Occipital lobe (tissue), 2 donors: ENCODE results near the gene HSD3B7. TPM values are rescaled to one million over a fixed set of nuclear protein-coding genes. Genes with fewer than 3 reads are reported as not detected.

Experiments used
- DNase-seq: peaks from one replicate; lab custom pipeline; 2025; lab: John Stamatoyannopoulos, UW
- total RNA-seq: library from RNA; depleted of rRNA; stranded (reverse); fragments of >200 nt; gene quantifications from one replicate; pipeline ENCODE4 v1.2.3, GENCODE V29; 2014

The HSD3B7 gene
- total RNA-seq, 1 donor from 2014 or later = 2.5 TPM

DNA sequence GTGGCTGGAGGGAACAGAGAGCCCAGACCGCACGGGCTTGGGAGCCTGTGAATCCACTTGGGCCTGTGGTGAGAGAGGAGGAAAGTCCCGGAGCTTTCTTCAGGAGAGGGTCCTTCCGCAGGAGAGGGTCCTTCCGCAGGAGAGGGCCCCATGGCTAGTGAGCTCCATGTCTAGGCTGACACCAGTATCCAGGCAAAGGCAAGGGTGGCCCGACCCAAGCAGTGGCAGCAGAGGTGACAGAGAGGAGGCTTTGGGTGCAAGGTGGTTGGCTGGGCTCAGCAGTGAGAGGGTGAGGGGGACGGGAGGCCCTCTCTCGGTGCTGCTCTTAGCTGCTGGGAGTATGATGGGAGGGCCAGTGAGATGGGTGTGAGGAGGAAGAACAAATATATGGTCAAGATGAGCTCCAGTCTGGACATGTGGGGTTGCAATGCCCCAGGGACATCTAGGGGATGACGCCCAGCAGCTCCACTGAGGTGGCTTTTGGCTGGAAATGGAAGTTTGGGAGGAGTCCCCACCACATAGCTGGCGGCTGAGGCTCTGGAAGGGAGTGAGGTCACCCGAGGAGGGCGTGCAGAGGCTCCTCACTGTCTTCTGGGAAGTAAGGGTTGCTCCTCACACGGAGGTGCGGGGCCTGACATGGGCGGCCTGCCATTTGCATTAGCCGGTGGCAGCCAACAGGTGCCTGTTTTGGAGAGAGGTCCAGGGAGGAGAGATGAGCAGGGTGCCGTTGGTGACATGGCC, 2.3 kb upstream of the HSD3B7 start:
- DNase-seq = no peak

DNA sequence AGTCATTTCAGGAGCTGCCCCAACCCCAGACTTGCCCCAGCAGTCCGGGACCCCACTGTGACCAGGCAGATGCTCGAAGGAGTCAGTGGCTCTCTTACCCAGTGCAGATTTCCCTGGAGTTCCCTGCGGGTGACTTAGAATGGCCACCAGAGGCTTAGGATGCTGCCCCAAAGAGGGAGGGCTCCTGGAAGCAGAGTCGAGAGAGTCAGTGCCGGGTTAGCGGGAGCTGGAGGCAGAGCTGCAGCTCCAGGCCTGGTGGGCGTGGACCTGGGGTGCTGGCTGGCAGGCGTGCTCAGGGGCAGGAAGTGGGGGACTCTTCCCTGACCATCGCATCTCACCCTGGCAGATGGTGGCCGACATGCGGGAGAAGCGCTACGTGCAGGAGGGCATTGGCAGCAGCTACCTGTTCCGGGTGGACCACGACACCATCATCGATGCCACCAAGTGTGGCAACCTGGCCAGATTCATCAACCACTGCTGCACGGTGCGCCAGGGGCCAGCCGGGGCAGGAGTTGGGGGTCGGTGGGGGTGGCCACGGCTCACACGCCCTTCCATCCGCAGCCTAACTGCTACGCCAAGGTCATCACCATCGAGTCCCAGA, 1.6 kb upstream of the HSD3B7 start:
- no peak for DNase-seq

DNA sequence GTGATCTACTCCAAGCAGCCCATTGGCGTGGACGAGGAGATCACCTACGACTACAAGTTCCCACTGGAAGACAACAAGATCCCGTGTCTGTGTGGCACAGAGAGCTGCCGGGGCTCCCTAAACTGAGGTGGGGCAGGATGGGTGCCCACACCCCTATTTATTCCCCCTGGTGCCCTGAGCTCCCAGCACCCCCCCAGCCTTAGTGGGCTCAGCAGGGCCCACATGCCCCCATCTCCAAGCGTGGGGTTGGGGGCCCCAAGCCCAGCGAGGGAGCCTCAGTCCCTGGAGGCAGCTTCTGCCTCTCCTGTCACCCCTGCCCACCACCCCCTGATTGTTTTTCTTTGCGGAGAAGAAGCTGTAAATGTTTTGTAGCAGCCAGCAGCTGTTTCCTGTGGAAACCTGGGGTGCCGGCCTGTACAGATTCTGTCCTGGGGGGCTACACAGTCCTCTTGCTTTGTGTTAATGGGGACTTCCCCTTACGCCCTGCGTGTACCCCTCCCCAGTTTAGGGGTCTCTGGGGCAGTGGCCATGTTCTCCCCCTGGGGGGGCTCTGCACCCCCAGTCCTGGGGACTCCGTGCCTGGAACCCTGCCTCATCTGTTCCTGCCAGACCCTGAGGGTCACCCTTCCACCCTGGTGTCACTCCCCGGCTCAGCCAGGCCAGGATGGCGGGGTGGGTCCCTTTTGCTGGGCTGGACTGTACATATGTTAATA, 953 bp upstream of the HSD3B7 start:
- no peak for DNase-seq

DNA sequence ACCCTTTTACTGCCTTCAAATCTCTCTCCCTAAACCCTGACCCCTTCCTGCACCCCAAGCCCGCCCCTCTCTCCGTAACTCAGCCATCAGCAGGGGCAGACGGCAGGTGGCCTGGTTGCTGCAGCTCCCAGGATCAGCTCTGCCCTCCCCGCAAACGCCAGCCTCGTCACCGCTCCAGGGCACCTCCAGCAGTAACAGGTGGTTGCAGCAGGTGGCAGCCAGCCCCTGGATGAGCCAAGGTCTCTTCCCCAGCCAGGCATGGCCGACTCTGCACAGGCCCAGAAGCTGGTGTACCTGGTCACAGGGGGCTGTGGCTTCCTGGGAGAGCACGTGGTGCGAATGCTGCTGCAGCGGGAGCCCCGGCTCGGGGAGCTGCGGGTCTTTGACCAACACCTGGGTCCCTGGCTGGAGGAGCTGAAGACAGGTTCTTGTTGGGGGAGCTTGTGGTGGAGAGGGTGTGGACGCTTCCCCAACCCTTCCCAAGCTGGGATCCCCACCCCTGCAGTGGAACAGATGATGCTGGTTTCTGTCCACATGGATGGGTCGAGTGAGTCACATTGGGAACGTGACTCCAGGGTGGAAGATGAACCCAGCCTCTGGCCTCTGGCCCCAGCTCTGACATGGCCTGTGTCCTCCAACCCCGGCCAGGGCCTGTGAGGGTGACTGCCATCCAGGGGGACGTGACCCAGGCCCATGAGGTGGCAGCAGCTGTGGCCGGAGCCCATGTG, 558 bp downstream of the HSD3B7 start:
- DNase-seq = no peak

DNA sequence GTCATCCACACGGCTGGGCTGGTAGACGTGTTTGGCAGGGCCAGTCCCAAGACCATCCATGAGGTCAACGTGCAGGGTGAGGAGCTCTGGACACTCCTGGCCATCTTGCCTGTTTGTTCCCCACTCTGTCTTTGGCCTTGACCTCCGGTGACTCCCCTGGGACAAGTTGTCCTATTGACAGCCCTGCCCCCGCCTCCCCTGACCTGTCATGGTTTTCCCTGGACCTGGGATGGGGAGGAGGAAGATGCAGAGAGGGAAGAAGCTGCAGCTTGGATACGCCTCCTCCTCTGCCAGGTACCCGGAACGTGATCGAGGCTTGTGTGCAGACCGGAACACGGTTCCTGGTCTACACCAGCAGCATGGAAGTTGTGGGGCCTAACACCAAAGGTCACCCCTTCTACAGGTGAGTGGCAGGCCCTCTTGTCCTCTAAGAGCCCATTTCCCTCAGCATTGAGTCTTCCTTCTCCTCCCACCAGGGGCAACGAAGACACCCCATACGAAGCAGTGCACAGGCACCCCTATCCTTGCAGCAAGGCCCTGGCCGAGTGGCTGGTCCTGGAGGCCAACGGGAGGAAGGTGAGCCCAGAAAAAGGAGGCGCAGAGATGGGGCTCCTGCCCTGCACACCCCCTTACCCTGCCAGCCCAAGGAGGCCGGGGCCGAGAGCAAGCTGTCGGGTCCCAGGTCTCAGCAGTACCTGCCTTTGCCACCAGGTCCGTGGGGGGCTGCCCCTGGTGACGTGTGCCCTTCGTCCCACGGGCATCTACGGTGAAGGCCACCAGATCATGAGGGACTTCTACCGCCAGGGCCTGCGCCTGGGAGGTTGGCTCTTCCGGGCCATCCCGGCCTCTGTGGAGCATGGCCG, 1.4 kb downstream of the HSD3B7 start:
- no peak for DNase-seq

DNA sequence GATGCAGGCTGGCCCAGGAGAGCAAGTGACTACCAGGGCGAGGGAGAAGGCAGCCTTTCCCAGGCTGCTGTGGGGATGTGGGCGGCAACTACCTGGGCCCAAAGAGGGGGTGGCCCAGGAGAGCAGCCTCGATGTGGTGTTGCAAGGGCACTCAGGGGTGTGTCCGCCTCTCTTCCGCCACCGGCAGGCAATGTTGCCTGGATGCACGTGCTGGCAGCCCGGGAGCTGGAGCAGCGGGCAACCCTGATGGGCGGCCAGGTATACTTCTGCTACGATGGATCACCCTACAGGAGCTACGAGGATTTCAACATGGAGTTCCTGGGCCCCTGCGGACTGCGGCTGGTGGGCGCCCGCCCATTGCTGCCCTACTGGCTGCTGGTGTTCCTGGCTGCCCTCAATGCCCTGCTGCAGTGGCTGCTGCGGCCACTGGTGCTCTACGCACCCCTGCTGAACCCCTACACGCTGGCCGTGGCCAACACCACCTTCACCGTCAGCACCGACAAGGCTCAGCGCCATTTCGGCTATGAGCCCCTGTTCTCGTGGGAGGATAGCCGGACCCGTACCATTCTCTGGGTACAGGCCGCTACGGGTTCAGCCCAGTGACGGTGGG, 2.7 kb downstream of the HSD3B7 start:
- no peak for DNase-seq

DNA sequence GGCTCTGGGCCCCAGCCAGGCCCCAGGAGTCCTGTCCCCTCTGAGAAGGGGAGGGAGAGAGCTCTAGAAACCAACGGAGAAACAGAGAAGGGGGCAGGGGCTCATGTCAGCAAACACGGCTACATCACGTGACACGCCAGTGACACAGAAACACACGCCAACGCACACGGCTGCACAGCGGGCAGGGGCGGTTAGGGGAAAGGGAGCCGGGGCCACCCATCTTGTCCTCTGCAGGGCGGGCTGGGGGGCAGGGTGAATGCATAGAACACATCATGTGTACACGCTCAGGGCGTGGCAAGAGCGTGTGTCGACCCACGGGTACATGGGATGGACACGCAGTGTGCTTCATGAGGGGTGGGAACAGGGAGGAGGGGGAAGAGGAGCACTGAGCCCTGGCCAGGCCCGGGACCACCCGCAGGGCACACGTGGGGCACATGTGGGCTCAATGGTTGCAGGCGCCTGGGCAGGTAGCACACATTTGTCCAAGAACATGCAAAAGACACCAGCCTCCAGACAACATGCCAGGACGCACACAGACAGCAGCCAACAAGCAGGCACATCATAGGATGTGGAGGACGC, 4.6 kb downstream of the HSD3B7 start:
- DNase-seq = no peak

DNA sequence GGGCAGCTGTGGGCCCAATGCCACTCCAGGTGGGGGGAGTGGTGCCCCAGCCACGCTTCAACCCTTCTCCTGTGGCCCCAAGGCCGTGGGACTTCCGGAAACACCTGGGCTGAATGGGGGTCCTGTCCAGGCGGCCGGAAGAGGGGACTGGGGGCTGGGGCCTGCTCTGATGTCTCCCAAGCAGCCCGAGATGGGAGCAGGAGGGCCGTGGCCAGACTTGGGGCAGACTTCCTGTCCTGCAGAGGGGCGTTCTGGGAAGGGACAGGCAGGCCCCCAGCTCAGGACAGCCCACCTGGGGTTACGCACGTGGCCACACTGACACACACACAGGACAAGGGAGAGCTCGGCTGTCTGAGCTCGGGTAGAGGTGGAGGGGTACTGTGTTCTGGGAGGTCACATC, 5.1 kb downstream of the HSD3B7 start:
- DNase-seq = no peak

DNA sequence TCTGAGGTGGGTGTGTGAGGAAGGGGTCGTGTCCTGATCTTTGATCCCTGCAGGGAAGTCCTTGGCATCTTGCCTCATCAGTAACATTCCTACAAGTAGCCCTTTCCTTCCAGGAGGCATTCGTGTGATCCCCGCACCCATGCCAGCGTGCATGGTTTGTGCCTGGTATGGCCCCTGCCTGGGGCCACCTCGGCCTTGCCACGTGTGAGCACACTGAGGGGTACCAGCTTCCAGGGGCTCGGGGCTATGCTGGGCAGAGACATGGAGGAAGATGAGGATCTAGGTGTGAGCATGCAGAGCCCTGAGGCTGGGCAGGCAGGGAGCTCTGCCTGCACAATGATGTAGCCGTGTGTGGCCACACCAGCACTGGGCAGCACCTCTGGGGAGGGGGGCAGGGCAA, 6.0 kb downstream of the HSD3B7 start:
- no peak for DNase-seq

DNA sequence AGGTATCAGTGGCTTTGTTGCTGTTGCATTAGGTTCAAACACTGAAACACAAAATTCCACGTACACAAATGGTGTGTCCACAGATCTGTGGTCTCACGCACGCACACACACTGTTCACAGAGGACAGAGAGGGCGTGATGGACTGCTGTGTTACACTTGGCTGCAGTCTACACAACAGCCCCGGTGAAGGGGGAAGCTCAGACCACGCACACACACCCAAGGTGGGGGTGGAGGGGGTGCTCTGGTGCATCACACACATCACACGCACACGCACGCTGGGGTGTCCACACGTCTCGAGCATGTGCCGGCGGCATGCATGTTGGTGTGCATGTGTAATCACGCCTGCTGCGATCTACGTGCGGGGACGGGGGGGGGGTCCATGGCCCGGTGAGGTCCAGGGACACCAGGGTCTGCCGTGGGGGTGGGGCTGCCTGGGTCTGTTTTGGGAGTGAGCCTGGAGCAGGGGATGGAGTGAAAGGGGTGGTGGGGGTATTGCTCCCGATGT, 7.3 kb downstream of the HSD3B7 start:
- no peak for DNase-seq

DNA sequence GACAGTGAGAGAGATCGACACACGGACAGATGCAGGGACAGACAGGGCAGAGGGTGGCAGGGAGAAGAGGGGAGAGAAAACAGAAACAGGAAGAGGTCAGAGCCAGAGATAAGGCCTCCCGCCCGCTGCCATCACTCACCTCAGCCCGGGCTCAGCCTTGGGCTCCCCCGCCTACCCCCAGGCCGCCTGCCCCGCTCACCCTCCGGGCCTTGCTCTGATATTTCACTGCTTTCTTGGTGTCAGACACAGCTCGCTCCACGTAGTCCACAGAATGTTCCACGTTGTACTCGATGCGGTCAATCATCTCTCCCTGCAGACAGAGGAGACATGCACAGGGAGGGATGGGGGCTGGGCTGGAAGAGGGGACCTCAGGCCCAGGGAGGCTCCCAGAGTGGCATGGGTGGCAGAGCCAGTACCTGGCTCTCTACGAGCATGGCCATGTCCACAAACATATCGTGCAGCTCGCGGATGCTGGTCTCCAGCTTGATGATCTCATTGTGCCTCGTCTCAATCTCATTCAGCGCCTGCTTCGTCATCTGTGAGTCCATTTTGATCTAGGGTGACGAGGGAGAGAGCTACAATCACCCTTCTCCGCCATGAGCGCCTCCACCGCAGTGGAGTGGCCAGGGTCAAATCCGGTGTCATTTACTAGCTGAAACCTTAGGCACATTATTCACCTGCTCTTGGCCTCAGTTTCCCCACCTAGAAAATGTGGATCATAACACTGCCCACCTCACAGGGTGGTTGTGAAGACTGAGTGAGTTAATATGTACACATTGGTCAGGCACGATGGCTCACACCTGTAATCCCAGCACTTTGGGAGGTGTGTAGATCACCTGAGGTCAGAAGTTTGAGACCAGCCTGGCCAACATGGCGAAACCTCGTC, 8.2 kb downstream of the HSD3B7 start:
- no peak for DNase-seq

DNA sequence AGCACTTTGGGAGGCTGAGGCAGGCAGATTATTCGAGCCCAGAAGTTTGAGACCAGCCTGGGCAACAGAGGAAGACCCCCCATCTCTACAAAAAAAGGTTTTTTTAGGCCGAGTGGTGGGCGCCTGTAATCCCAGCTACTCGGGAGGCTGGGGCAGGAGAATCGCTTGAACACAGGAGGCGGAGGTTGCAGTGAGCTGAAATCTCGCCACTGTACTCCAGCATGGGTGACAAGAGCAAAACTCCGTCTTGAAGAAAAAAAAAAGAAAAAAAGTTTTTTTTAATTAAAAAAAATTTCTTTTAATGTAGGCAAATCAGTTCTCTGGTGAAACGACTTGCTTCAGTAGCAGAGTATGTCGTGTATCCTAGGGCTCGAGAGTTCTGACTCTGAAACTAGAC, 10.9 kb downstream of the HSD3B7 start:
- no peak for DNase-seq

DNA sequence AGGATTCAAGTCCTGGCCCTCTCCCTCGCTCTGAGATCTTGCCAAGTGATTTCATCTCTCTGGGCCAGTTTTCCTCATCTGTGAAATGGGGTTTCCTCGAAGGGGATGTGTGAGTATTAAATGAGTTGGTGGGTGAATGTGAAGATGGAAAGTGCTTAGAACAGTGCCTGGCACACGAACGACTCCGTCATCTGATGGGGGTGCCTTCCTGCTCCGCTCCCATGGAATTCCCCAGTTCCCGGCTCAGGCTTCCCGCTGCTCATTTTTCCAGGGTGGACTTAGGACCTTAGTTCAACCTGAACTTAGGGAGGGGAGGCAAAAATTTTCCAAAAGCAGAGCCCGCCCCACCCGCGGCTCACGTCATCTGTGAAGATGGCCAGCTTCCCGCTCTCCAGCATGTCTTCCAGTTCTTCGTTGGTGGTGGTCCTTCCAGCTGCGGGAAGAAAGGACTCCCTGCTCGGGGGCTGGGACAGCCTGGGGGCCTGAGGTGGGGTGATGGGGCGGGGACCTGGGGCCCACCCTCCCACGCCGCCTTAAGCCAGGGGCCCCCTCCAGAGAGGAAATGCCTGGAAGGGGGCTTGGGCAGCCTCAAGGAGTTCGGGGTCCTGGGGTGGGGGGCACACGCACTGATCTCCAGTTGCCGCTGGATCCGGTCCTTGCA, 11.4 kb downstream of the HSD3B7 start:
- no peak for DNase-seq

DNA sequence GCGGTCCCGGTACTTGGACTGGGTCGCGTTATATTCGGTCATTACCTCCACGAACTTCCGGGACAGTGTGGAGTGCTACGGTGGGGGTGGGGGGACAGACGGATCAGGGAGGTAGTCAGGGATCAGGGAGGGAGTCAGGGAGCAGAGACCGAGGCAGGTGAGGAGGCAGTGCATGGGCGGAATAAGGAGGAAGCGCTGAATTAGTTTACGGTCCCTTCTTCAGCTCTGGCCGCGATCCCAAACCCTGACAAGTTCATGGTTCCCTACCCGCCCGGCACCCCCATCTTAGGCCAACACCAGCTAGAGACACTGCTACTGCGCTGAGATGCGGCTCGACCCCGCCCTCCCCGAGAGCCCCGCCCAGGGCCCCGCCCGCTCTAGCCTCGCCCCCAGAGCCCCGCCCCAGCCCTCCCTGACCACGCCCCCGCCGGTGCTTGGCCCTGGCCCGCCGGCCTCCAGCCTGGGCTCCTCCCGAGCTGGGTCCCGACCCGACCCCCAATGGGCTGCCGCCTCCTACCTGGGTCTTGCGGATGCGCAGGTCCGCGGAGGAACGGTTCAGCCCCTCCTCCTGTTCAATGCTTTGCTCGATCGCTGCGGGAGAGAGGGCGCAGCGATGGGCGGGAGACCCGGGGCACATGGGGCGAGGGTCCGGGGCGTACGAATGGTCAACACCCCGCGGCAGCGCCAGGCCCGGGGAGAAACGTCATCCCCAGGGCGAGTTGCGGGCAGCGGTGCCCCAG, 12.1 kb downstream of the HSD3B7 start:
- DNase-seq = no peak

DNA sequence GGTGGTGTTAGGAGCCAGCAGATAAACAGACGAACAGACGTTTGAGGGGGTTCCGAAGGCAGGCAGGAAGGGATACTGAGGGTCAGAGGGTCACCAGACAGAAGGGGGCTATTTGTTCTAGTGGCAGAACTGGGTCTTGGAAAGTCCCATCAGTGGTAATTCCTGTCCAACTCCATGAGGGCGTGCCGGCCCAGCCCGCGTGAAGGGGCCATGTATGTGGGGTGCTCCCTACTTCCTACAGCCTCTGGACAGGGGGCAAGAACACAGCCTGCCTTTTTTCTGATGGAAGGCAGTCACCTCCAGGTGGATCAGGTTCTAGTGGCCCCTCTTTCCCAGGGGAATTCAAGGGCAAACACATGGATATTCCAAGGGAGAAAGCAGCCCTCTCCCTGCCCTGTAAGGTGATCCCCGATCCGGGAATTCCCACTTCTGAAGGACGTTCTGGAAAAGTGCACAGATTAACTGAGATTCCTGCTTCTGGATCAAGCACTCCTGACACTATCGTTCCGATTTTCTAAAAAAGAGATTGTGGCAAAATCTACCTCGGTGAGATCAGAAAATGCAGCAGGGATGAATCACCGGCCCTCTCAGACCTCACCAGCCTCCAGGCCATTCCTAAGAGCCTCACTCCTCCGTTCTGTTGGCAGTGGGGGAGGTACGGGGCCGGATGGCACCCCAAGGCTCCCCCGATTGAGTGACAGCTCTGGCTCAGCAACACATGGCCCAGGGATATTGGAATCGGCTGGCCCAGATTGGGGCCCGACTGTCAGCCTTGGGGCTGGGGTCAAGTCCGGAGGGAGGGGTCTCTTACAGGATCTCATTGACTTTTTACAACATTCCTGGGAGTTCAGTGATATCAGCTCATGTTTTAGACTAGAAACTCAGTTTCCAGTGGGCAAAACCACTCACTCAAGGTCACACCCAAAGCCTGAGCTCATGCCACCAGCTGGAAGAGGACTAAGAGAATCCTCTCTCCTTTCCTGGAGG, 13.0 kb downstream of the HSD3B7 start:
- DNase-seq = no peak
